GM12873 (cell line): ENCODE results near the gene PRG2.

Experiments
- TF ChIP-seq, protein P1 (sequence below): IDR thresholded peaks from 2 replicates; pipeline ENCODE4 v1.5.1; 2012; ENCODE audit warnings: low read depth, mild to moderate bottlenecking, moderate library complexity, low read length, control low read depth; ENCODE audit not compliant: insufficient read depth; ENCODE audit errors: missing control alignments

PRG2 gene

DNA sequence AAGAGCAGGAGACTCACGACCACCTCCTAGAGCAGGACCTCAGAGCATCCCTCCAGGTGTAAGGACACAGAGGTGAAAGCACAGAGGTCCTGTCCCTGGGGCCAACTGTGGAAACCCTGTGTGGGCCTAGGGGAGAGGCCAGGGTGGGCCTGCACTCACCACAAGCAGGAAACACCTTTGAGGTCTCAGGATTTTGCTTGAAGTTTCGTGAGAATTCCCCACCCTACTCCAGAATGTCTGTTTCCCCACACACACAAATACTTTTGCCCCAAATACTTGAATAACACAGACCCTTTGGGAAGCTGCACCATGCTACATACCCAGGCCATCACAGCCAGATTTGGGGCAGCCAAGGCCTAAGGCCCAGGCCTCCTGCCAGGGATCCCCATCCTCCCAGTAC lies 18.3 kb upstream of the PRG2 start:
- TF ChIP-seq, protein P1, sequence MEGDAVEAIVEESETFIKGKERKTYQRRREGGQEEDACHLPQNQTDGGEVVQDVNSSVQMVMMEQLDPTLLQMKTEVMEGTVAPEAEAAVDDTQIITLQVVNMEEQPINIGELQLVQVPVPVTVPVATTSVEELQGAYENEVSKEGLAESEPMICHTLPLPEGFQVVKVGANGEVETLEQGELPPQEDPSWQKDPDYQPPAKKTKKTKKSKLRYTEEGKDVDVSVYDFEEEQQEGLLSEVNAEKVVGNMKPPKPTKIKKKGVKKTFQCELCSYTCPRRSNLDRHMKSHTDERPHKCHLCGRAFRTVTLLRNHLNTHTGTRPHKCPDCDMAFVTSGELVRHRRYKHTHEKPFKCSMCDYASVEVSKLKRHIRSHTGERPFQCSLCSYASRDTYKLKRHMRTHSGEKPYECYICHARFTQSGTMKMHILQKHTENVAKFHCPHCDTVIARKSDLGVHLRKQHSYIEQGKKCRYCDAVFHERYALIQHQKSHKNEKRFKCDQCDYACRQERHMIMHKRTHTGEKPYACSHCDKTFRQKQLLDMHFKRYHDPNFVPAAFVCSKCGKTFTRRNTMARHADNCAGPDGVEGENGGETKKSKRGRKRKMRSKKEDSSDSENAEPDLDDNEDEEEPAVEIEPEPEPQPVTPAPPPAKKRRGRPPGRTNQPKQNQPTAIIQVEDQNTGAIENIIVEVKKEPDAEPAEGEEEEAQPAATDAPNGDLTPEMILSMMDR: no peak

DNA sequence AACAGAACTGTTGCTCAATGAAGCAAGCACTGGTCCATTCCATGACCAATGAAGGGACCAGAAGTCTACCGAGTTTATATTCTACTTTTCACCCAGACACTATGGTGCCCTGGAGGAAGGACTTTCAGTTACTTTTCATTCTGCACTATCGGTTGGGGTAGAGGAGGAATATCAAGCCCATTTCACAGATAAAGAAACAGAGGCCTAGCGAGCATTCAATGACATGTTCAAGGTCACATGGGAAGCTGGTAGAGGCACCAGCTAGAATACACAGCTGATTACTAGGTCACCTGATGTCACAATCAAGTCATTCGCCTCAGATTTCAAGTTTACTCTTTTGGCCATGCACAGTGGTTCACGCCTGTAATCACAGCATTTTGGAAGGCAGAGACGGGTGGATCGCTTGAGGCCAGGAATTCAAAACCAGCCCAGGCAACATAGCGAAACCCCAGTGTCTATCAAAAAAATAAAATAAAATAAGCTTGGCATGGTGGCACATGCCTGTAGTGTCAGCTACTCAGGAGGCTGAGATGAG lies 17.6 kb upstream of the PRG2 start:
- TF ChIP-seq, protein P1: no peak

DNA sequence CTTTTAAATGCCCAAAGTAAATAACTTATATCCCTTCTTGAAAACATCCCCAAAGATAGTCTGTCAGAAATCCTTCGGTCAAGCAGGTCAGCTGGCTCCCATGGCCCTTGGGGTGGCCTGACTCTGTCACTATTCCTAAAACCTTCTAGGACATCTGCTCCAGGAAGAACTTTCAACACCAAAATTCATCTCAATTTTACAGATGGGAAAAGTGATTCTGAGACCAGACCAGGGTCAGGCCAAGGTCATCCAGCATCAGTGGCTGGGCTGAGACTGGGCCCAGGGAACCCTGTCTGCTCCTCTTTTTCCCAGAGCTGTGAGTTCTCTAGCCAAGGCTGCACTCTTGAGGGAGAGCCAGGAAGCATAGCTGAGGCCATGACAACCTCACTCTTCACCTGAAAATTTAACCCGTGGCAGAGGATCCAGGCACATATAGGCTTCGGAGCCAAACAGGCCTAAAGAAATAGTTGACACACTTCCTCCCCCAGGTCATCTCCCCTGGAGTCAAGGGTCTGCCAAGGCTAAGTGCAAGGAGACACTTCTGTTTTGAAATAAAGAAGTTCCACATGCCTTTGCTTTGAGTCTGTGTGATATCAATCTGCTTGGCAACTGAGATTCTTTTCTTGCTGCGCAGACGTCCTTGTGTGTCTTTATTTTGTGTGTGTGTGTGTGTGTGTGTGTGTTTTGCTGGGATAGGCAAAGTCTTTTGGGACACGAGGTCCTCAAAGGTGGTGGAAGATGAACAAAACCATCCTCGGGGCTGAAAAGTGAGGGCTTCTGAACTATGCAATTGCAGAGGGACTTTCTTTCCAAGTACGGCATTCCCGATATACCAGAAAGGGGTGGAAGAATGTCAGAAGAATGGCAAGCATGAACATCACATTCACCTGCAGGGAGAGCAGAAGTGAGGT lies 16.8 kb upstream of the PRG2 start:
- TF ChIP-seq, protein P1: no peak

DNA sequence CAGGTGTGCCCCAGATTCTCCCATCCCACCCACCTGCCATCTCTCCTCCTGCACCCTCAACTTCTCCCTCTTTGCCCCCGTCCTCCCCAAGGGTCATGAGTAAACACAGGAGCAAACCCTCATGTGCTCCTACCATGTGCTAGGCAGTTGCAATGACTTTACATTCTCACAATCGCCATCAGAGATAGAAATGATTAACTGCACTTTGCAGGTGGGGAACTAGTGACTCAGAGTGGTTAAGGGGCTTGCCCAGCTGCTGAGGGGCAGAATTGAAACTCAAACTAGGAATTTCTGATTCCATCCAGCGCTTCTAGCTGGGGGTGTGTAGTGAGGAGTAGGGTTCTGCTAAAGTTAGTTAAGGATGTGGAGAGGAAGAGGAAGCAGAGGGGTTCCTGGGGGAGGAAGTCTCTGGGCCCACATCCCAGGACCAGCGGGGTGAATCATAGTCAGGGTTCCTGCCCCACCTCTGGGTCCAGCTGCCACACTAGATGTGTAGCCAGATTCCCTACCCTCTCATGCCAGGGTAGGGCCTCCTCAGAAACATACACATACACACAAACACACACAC lies 16.0 kb upstream of the PRG2 start:
- TF ChIP-seq, protein P1: no peak

DNA sequence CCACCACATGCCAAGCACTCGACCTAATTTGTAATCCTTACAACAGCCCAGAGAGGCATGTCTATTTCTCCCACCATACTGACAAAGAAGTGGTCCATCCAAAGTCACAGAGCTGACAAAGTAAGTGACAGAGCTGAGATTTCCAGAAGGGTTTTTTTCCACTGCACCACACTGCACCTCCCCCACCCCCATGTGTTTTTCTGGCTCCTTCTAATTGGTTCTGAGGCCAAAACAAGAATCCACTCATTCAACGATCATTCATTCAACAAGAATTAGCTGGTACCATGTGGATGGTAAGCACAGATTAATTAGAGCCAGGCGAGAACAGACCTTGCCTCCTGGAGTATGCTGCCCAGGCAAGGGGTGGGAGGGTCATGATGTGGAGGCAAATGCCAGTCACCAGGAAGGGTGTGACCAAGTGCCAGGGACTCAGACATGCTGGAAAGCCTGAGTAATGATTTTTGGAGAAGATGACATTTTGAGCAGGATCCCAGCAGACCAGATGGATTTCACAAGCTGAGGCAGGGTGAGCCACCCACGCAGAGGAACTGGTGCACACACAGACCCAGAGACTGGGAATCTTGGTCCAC lies 14.9 kb upstream of the PRG2 start:
- TF ChIP-seq, protein P1: no peak

DNA sequence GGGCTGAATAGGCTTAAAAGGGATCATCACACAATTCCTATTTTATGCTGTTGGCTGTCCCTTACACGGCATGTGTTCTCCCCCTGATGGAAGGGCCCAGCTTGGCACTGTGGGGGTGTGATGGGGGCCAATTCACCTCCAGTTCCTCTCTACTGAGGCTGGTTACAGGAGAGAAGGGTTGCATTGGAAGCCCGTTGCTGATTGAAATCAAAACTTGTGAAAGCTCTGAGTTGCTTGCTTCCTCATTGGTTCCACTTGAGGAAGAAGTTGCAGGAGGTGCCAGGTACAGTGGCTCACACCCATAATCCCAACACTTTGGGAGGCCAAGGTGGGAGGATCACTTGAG lies 13.3 kb upstream of the PRG2 start:
- TF ChIP-seq, protein P1: no peak

DNA sequence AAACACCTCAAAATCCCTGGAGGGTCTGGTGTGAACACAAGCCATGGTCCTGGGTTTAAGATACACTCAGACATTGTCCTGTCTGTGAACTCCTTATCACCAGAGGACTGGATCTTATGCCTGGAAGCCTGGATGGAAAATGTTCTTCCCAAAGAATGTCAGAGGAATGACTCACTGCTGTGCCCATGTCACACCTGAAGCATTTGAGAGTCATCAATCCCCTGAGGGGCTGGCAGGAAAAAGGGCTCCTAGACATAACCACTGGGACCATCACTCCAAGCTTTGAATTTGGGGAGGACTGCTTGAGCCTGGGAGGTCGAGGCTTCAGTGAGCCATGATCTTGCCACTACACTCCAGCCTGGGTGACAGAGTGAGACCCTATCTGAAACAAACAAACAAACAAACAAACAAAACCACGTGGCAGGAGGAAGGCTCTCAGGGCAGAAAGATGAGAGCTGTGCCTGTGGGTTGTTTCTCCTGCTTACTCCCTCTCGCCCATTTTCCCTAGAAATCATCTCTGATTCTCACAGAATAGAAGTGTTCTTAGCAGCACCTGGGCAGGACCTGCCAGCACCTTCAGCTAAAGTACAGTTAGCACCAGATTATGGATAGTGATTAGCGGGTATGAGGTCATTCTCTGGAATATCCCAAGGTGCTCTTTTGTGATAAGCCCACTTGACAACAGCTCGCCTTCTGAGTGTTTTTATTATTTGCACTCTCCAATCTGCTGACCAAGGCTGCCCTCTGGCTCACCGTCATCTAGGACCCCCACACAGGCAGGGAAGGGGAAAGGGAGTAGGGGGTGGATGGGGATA lies 11.9 kb upstream of the PRG2 start:
- TF ChIP-seq, protein P1: no peak
